ENCODE data around the gene SSU72.
"Not testable (repeated sequence)": the region's sequence is repeated elsewhere in the genome, so short reads cannot be mapped to it uniquely, and the experiment has no call there.

Gene SSU72

DNA sequence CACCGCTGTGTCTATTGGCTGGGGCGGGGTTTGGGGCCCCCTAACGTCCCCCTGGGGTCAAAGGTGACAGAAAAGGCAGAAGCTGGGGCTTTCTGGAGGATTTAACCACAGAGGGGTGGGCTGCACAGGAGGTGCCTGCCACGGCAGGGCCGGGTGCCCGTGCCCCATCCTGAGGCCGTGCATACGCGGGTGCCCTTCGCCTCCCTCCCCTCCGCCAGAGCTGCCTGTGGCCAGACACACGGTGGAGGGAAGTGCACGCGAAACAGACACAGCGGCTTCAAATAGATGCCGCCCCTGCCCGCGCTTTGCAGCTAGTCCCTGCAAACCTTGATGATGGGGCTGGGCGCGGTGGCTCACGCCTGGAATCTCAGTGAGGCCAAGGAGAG, 65.2 kb downstream of the SSU72 start:
- not testable (repeated sequence) for DNase-seq (ENCODE audit: low read depth in 1 of 2, low spot score in 1 of 2)

GRCh38 chr1:1508775-1509464, 65.7 kb downstream of the SSU72 start:
- not testable (repeated sequence) for DNase-seq (ENCODE audit: low read depth in 1 of 2, low spot score in 1 of 2)

DNA sequence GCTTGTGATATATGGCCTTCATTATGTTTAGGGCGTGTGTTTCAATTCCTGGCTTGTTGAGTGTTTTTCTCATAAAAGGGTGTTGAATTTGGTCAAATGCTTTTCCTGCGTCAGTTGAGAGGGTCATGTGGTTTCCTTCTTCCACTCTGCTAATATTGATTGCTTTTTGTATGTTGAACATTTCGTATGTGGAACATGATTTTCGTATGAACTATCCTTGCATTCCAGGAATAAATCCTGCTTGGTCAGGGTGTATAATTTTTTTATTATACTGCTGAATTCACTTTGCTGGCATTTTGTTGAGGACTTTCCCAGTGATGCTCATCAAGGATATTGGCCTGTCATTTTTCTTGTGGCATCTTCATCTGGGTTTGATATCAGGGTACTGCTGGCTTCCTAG, 67.4 kb downstream of the SSU72 start:
- no peak for DNase-seq (ENCODE audit: low read depth in 1 of 2, low spot score in 1 of 2)

DNA sequence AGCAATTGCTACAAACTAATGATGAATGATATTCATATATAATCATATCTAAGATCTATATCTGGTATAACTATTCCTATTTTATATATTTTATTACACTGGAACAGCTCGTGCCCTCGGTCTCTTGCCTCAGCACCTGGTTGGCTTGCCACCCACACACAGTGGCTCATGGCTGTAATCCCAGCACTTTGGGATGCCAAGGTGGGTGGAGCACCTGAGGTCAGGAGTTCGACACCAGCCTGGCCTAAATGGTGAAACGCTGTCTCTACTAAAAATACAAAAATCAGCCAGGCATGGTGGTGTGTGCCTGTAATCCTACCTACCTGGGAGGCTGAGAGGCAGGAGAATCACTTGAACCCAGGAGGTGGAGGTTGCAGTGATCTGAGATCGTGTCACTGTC, 68.9 kb downstream of the SSU72 start:
- not testable (repeated sequence) for DNase-seq (ENCODE audit: low read depth in 1 of 2, low spot score in 1 of 2)

- DNase-seq (ENCODE audit: low read depth in 1 of 2, low spot score in 1 of 2), result not testable (repeated sequence)
Observed at GRCh38 chr1:1505366-1505798, 69.3 kb downstream of the SSU72 start.

- DNase-seq (ENCODE audit: low read depth in 1 of 2, low spot score in 1 of 2), result peak; percentile 39 to 54
Observed at GRCh38 chr1:1504777-1505365, 69.8 kb downstream of the SSU72 start.

- DNase-seq (ENCODE audit: low read depth in 1 of 2, low spot score in 1 of 2), result not testable (repeated sequence)
Observed at GRCh38 chr1:1495461-1495975, 79.1 kb downstream of the SSU72 start.

GRCh38 chr1:1494311-1494710, 80.4 kb downstream of the SSU72 start:
- not testable (repeated sequence) for DNase-seq (ENCODE audit: low read depth in 1 of 2, low spot score in 1 of 2)
